Measurements from ENCODE around the gene LCP1.

LCP1 gene

GRCh38 chr13:46149272-46150133 is 32.5 kb downstream of the LCP1 start:
- Histone ChIP-seq H3K4me1 (ENCODE audit: control insufficient read depth in 5 of 5, insufficient read depth in 5 of 5, low read length in 5 of 5) (no peaks in the 10 kb centered on the region), H3K4me3 (ENCODE audit: low read depth in 1 of 5, low read length in 5 of 5) (no peak overlapping the region), H3K9me3 (ENCODE audit: control insufficient read depth in 5 of 5, low read length in 5 of 5) (no peaks in the 10 kb centered on the region), H3K9ac (ENCODE audit: low read length in 5 of 5) (no peak overlapping the region), H3K36me3 (ENCODE audit: control insufficient read depth in 5 of 5, insufficient read depth in 5 of 5, low read length in 5 of 5) (peaks cover 0 to 45% (median 0%) of the 10 kb centered on the region in 5 donors), H3K27me3 (ENCODE audit: control insufficient read depth in 5 of 5, insufficient read depth in 4 of 5, low read length in 5 of 5) (no peaks in the 10 kb centered on the region), H3K27ac (ENCODE audit: low read depth, low read length) (no peak overlapping the region)

- Histone ChIP-seq H3K27ac (ENCODE audit: low read depth, low read length) (no peak overlapping the region), H3K4me3 (ENCODE audit: low read depth in 1 of 5, low read length in 5 of 5) (no peak overlapping the region), H3K4me1 (ENCODE audit: control insufficient read depth in 5 of 5, insufficient read depth in 5 of 5, low read length in 5 of 5) (no peaks in the 10 kb centered on the region), H3K9ac (ENCODE audit: low read length in 5 of 5) (no peak overlapping the region), H3K36me3 (ENCODE audit: control insufficient read depth in 5 of 5, insufficient read depth in 5 of 5, low read length in 5 of 5) (peaks cover 0 to 46% (median 0%) of the 10 kb centered on the region in 5 donors), H3K27me3 (ENCODE audit: control insufficient read depth in 5 of 5, insufficient read depth in 4 of 5, low read length in 5 of 5) (no peaks in the 10 kb centered on the region), H3K9me3 (ENCODE audit: control insufficient read depth in 5 of 5, low read length in 5 of 5) (no peaks in the 10 kb centered on the region)
These were observed 35.1 kb downstream of the LCP1 start for GRCh38 chr13:46146898-46147297.

- Histone ChIP-seq H3K27me3 (ENCODE audit: control insufficient read depth in 5 of 5, insufficient read depth in 4 of 5, low read length in 5 of 5) (no peaks in the 10 kb centered on the region), H3K4me3 (ENCODE audit: low read depth in 1 of 5, low read length in 5 of 5) (no peak overlapping the region), H3K9ac (ENCODE audit: low read length in 5 of 5) (no peak overlapping the region), H3K4me1 (ENCODE audit: control insufficient read depth in 5 of 5, insufficient read depth in 5 of 5, low read length in 5 of 5) (no peaks in the 10 kb centered on the region), H3K36me3 (ENCODE audit: control insufficient read depth in 5 of 5, insufficient read depth in 5 of 5, low read length in 5 of 5) (peaks cover 0 to 42% (median 0%) of the 10 kb centered on the region in 5 donors), H3K9me3 (ENCODE audit: control insufficient read depth in 5 of 5, low read length in 5 of 5) (no peaks in the 10 kb centered on the region), H3K27ac (ENCODE audit: low read depth, low read length) (no peak overlapping the region)
These were observed 36.0 kb downstream of the LCP1 start for GRCh38 chr13:46145950-46146349.

- Histone ChIP-seq H3K9ac (ENCODE audit: low read length in 5 of 5) (no peak overlapping the region), H3K4me3 (ENCODE audit: low read depth in 1 of 5, low read length in 5 of 5) (no peak overlapping the region), H3K36me3 (ENCODE audit: control insufficient read depth in 5 of 5, insufficient read depth in 5 of 5, low read length in 5 of 5) (peaks cover 0 to 35% (median under 1%) of the 10 kb centered on the region in 5 donors), H3K4me1 (ENCODE audit: control insufficient read depth in 5 of 5, insufficient read depth in 5 of 5, low read length in 5 of 5) (no peaks in the 10 kb centered on the region), H3K27me3 (ENCODE audit: control insufficient read depth in 5 of 5, insufficient read depth in 4 of 5, low read length in 5 of 5) (no peaks in the 10 kb centered on the region), H3K27ac (ENCODE audit: low read depth, low read length) (no peak overlapping the region), H3K9me3 (ENCODE audit: control insufficient read depth in 5 of 5, low read length in 5 of 5) (no peaks in the 10 kb centered on the region)
These were observed 36.8 kb downstream of the LCP1 start for GRCh38 chr13:46145135-46145534.

DNA sequence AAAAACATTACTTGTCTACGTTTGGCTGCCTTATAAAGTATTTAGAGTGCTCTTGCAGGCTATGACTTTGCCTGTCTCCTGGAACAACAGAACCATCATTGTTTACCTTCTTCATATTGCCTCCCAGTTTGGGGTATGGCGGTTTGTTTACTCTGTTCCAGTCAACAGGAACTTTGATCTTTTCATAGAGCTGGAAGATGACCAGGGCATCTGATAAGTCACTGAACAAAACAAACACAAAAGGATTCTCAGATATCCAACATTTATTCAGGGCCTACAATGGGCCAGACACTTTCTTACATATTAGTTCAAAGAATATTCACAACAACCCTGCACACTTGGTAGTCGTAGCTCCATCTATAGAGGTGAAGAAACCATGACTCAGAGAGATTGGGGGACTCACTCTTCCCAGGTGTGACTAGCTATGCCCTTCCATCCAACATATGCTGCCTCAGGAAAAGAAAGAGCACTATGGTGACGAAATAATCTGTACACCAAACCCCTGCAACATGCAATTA is 38.7 kb downstream of the LCP1 start:
- Histone ChIP-seq H3K9ac (ENCODE audit: low read length in 5 of 5) (no peak overlapping the region), H3K4me3 (ENCODE audit: low read depth in 1 of 5, low read length in 5 of 5) (no peak overlapping the region), H3K9me3 (ENCODE audit: control insufficient read depth in 5 of 5, low read length in 5 of 5) (no peaks in the 10 kb centered on the region), H3K4me1 (ENCODE audit: control insufficient read depth in 5 of 5, insufficient read depth in 5 of 5, low read length in 5 of 5) (no peaks in the 10 kb centered on the region), H3K36me3 (ENCODE audit: control insufficient read depth in 5 of 5, insufficient read depth in 5 of 5, low read length in 5 of 5) (peaks cover 0 to 36% (median 2%) of the 10 kb centered on the region in 5 donors), H3K27ac (ENCODE audit: low read depth, low read length) (no peak overlapping the region), H3K27me3 (ENCODE audit: control insufficient read depth in 5 of 5, insufficient read depth in 4 of 5, low read length in 5 of 5) (no peaks in the 10 kb centered on the region)

GRCh38 chr13:46142776-46143175 is 39.2 kb downstream of the LCP1 start:
- Histone ChIP-seq H3K27me3 (ENCODE audit: control insufficient read depth in 5 of 5, insufficient read depth in 4 of 5, low read length in 5 of 5) (no peaks in the 10 kb centered on the region), H3K27ac (ENCODE audit: low read depth, low read length) (no peak overlapping the region), H3K9ac (ENCODE audit: low read length in 5 of 5) (no peak overlapping the region), H3K4me3 (ENCODE audit: low read depth in 1 of 5, low read length in 5 of 5) (no peak overlapping the region), H3K36me3 (ENCODE audit: control insufficient read depth in 5 of 5, insufficient read depth in 5 of 5, low read length in 5 of 5) (peaks cover 0 to 36% (median 2%) of the 10 kb centered on the region in 5 donors), H3K9me3 (ENCODE audit: control insufficient read depth in 5 of 5, low read length in 5 of 5) (no peaks in the 10 kb centered on the region), H3K4me1 (ENCODE audit: control insufficient read depth in 5 of 5, insufficient read depth in 5 of 5, low read length in 5 of 5) (no peaks in the 10 kb centered on the region)

DNA sequence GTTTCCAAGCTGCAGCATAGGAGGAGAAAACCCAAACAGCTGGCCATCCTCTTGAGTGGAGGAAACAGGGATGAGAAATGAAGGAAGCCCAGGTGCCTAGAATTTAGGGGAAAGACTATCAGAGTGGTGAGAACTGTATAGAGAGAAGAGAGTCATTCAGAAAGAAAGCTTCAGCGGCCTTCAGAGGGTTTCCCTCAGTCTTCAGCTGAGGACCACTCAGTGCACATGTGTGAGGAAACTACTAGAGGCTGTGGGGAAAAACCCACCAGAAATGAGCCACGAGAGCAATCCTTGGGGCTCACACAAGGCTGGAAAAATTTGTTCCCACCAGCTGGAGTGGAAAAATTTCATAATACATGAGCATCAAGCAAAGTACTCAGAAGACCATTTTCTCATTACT is 41.9 kb downstream of the LCP1 start:
- Histone ChIP-seq H3K36me3 (ENCODE audit: control insufficient read depth in 5 of 5, insufficient read depth in 5 of 5, low read length in 5 of 5) (peaks cover 0 to 51% (median 2%) of the 10 kb centered on the region in 5 donors), H3K27ac (ENCODE audit: low read depth, low read length) (no peak overlapping the region), H3K4me3 (ENCODE audit: low read depth in 1 of 5, low read length in 5 of 5) (no peak overlapping the region), H3K4me1 (ENCODE audit: control insufficient read depth in 5 of 5, insufficient read depth in 5 of 5, low read length in 5 of 5) (no peaks in the 10 kb centered on the region), H3K9ac (ENCODE audit: low read length in 5 of 5) (no peak overlapping the region), H3K9me3 (ENCODE audit: control insufficient read depth in 5 of 5, low read length in 5 of 5) (no peaks in the 10 kb centered on the region), H3K27me3 (ENCODE audit: control insufficient read depth in 5 of 5, insufficient read depth in 4 of 5, low read length in 5 of 5) (no peaks in the 10 kb centered on the region)

- Histone ChIP-seq H3K4me1 (ENCODE audit: control insufficient read depth in 5 of 5, insufficient read depth in 5 of 5, low read length in 5 of 5) (no peaks in the 10 kb centered on the region), H3K4me3 (ENCODE audit: low read depth in 1 of 5, low read length in 5 of 5) (no peak overlapping the region), H3K9ac (ENCODE audit: low read length in 5 of 5) (no peak overlapping the region), H3K36me3 (ENCODE audit: control insufficient read depth in 5 of 5, insufficient read depth in 5 of 5, low read length in 5 of 5) (peaks cover 0 to 44% (median 2%) of the 10 kb centered on the region in 5 donors), H3K9me3 (ENCODE audit: control insufficient read depth in 5 of 5, low read length in 5 of 5) (no peaks in the 10 kb centered on the region), H3K27ac (ENCODE audit: low read depth, low read length) (no peak overlapping the region), H3K27me3 (ENCODE audit: control insufficient read depth in 5 of 5, insufficient read depth in 4 of 5, low read length in 5 of 5) (no peaks in the 10 kb centered on the region)
These were observed 44.2 kb downstream of the LCP1 start for GRCh38 chr13:46137627-46138317.

GRCh38 chr13:46136688-46137087 is 45.3 kb downstream of the LCP1 start:
- H3K27me3 ChIP-seq (ENCODE audit: control insufficient read depth in 5 of 5, insufficient read depth in 4 of 5, low read length in 5 of 5): no peaks in the 10 kb centered on the region
- H3K36me3 ChIP-seq (ENCODE audit: control insufficient read depth in 5 of 5, insufficient read depth in 5 of 5, low read length in 5 of 5): peaks cover 0 to 44% (median 3%) of the 10 kb centered on the region in 5 donors
- H3K4me1 ChIP-seq (ENCODE audit: control insufficient read depth in 5 of 5, insufficient read depth in 5 of 5, low read length in 5 of 5): no peaks in the 10 kb centered on the region
- H3K4me3 ChIP-seq (ENCODE audit: low read depth in 1 of 5, low read length in 5 of 5): no peak overlapping the region
- no peak overlapping the region for H3K27ac ChIP-seq (ENCODE audit: low read depth, low read length)
- no peak overlapping the region for H3K9ac ChIP-seq (ENCODE audit: low read length in 5 of 5)
- H3K9me3 ChIP-seq (ENCODE audit: control insufficient read depth in 5 of 5, low read length in 5 of 5): no peaks in the 10 kb centered on the region

- Histone ChIP-seq H3K27me3 (ENCODE audit: control insufficient read depth in 5 of 5, insufficient read depth in 4 of 5, low read length in 5 of 5) (no peaks in the 10 kb centered on the region), H3K4me3 (ENCODE audit: low read depth in 1 of 5, low read length in 5 of 5) (no peak overlapping the region), H3K36me3 (ENCODE audit: control insufficient read depth in 5 of 5, insufficient read depth in 5 of 5, low read length in 5 of 5) (peaks cover 0 to 46% (median 3%) of the 10 kb centered on the region in 5 donors), H3K27ac (ENCODE audit: low read depth, low read length) (no peak overlapping the region), H3K9me3 (ENCODE audit: control insufficient read depth in 5 of 5, low read length in 5 of 5) (no peaks in the 10 kb centered on the region), H3K4me1 (ENCODE audit: control insufficient read depth in 5 of 5, insufficient read depth in 5 of 5, low read length in 5 of 5) (no peaks in the 10 kb centered on the region), H3K9ac (ENCODE audit: low read length in 5 of 5) (no peak overlapping the region)
These were observed 46.9 kb downstream of the LCP1 start for GRCh38 chr13:46134961-46135522.
